Measurements from ENCODE around the gene COA3. TPM values are rescaled to one million over a fixed set of nuclear protein-coding genes. Genes with fewer than 3 reads are reported as not detected.
A peak's percentile ranks its signal among the peaks of the same experiment; 100 is the strongest.

Gene COA3
- total RNA-seq, 4 donors from 2014 or later: 40.9 to 100 (median 51.8) TPM

DNA sequence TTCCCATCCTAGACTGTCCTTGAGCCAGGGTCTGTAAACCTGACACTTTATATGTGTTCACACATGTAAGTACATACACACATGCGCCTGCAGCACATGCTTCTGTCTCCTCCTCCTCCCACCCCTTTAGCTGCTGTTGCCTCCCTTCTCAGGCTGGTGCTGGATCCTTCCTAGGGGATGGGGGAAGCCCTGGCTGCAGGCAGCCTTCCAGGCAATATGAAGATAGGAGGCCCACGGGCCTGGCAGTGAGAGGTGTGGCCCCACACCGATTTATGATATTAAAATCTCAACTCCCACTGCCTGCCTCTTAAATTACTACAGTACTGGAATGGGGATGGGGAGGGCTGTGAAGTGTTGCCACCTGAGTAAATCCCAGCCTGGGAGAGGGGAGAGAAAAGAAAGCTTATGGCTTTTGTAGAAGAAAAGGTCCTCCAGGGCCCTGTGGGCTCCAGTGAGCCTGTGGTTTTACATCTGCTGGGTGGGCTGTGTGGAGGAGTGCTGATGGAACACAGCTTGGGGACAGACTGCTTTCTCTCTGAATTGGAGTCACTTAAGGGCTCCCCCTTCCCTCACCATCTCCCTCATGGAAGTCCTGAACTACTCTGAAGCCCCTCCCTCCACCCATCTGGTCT, 19.1 kb downstream of the COA3 start:
- H3K4me3 ChIP-seq: no peak overlapping the region
- peaks cover 13 to 24% of the 10 kb centered on the region in 2 donors for H3K27me3 ChIP-seq
- DNase-seq: no peak
- H3K9me3 ChIP-seq: no peaks in the 10 kb centered on the region
- H3K4me1 ChIP-seq: peaks cover 0 to 9% of the 10 kb centered on the region in 2 donors
- H3K36me3 ChIP-seq: no peaks in the 10 kb centered on the region
- TF ChIP-seq, protein P1, sequence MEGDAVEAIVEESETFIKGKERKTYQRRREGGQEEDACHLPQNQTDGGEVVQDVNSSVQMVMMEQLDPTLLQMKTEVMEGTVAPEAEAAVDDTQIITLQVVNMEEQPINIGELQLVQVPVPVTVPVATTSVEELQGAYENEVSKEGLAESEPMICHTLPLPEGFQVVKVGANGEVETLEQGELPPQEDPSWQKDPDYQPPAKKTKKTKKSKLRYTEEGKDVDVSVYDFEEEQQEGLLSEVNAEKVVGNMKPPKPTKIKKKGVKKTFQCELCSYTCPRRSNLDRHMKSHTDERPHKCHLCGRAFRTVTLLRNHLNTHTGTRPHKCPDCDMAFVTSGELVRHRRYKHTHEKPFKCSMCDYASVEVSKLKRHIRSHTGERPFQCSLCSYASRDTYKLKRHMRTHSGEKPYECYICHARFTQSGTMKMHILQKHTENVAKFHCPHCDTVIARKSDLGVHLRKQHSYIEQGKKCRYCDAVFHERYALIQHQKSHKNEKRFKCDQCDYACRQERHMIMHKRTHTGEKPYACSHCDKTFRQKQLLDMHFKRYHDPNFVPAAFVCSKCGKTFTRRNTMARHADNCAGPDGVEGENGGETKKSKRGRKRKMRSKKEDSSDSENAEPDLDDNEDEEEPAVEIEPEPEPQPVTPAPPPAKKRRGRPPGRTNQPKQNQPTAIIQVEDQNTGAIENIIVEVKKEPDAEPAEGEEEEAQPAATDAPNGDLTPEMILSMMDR (IDR thresholded peaks at IDR 0.05): no peak
- TF ChIP-seq POLR2A (IDR thresholded peaks at IDR 0.05): no peak
- intact Hi-C loops (cut with DNase I; ENCODE audit: low total_unique reads): no loop called here
- H3K27ac ChIP-seq: no peak overlapping the region

DNA sequence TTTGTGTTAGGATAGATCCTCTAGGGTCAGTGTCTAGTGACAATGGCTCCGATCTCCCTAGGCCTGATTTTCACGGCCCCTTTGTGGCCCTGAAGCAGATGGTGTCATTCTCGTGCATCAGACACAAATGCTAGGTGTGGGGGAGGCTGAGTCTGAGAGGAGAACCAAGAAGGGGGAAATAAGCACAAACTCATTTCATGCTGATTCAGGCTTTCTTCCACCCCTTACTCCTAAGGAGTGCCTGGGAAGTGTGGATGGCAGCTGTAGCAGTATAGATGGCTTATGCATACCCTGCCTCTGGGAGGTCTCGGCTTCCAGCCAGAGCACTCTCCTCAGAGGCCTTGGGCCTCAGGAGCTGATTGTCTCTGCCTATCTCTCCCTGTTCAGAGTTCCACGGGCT, 19.9 kb downstream of the COA3 start:
- Histone ChIP-seq H3K27ac (no peak overlapping the region), H3K9me3 (no peaks in the 10 kb centered on the region), H3K36me3 (no peaks in the 10 kb centered on the region), H3K4me3 (no peak overlapping the region), H3K27me3 (peaks cover 13 to 17% of the 10 kb centered on the region in 2 donors), H3K4me1 (peaks cover 0 to 16% of the 10 kb centered on the region in 2 donors)
- DNase-seq: no peak
- TF ChIP-seq, protein P1 (IDR thresholded peaks at IDR 0.05): no peak
- TF ChIP-seq POLR2A (IDR thresholded peaks at IDR 0.05): no peak
- intact Hi-C loops (cut with DNase I; ENCODE audit: low total_unique reads): no loop called here

DNA sequence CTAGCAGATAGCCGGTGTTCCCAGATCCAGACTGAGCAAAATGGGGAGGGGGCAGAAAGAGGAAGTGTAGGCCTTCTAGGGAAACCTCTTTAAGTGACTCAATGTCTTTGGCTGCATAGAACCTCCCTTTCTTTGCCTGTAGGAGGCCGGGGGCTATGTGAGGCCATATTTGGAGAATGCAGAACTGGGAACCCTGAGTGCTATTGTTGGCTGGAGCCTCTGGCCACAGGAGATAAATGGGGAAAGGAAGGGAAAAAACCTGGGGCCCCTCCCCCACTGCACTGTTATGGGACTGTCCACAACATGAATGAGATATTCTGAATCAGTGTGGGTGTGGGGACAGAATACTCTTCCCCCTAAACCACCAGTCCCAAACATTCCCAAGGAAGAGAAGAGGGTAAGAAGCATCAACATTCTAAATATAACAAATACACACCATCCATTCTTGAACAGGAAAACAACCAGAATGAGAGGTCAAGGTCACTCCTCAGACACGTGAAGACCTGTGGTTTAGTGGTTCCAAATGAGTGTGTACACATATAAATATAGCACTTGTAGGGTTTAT, 22.9 kb downstream of the COA3 start:
- H3K27me3 ChIP-seq: no peaks in the 10 kb centered on the region
- H3K27ac ChIP-seq: no peak overlapping the region
- no peak overlapping the region for H3K4me3 ChIP-seq
- no peaks in the 10 kb centered on the region for H3K9me3 ChIP-seq
- no peaks in the 10 kb centered on the region for H3K36me3 ChIP-seq
- no peak for TF ChIP-seq POLR2A (IDR thresholded peaks at IDR 0.05)
- TF ChIP-seq, protein P1 (IDR thresholded peaks at IDR 0.05): no peak
- peaks cover 0 to 11% of the 10 kb centered on the region in 2 donors for H3K4me1 ChIP-seq
- intact Hi-C loops (cut with DNase I; ENCODE audit: low total_unique reads): no loop called here
- DNase-seq: no peak

DNA sequence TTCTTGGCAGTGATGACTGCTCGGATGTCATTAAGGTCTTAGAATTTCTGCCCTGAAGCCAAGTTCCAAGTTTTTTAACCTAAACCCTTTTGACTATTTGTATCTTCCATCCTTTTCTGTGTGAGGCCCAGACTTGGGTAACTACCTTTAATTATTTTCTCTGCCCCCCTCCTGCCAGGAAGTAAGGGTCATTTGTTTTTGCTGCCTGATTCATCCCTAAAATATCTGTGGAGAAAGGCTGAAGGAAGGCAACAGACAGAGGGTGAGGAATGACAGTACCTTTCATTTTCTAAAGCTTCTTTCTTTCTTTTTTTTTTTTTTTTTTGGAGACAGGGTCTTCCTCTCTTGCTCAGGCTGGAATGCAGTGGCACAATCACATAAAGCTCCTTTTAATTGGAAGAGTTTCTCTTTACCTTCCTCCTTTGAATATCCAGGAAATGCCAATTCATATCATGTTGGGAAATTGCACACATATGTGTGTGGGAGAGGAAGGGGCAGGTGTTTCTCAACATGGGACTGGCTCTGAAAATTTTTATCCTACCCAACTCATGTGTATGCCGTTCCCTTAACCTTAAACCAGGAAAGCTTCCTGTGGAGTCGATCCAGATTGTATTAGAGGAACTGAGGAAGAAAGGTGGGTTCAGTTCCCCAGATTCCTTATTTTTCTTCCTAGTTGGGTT, 24.3 kb downstream of the COA3 start:
- no peaks in the 10 kb centered on the region for H3K36me3 ChIP-seq
- peaks cover 0 to 7% of the 10 kb centered on the region in 2 donors for H3K4me1 ChIP-seq
- no peaks in the 10 kb centered on the region for H3K27me3 ChIP-seq
- H3K27ac ChIP-seq: peak overlapping the region; percentile 77 to 83
- H3K4me3 ChIP-seq: peak overlapping the region; percentile 74 to 78
- intact Hi-C loops (cut with DNase I; ENCODE audit: low total_unique reads): no loop called here
- no peaks in the 10 kb centered on the region for H3K9me3 ChIP-seq
- no peak for DNase-seq
- TF ChIP-seq POLR2A (IDR thresholded peaks at IDR 0.05): no peak
- TF ChIP-seq, protein P1 (IDR thresholded peaks at IDR 0.05): no peak

Data from uterus (tissue), 4 donors.